GM19023 (cell line): ENCODE data around the gene DNLZ.

Experiments used
- ATAC-seq: cut with Tn5 transposase; IDR thresholded peaks from one replicate; pipeline ENCODE4 v1.9.1; 2021; ENCODE audit warnings: mild to moderate bottlenecking, moderate library complexity; ENCODE audit not compliant: unreplicated experiment

Gene DNLZ

GRCh38 chr9:136333486-136333885 is 30.1 kb downstream of the DNLZ start:
- ATAC-seq: no peak

GRCh38 chr9:136333045-136333444 is 30.5 kb downstream of the DNLZ start:
- ATAC-seq: no peak

GRCh38 chr9:136332482-136332983 is 31.0 kb downstream of the DNLZ start:
- no peak for ATAC-seq

- no peak for ATAC-seq
Measured at GRCh38 chr9:136331556-136332481, 31.7 kb downstream of the DNLZ start.

GRCh38 chr9:136331030-136331429 is 32.5 kb downstream of the DNLZ start:
- no peak for ATAC-seq

GRCh38 chr9:136330406-136330990 is 33.0 kb downstream of the DNLZ start:
- no peak for ATAC-seq

- no peak for ATAC-seq
Measured at GRCh38 chr9:136329636-136330405, 33.7 kb downstream of the DNLZ start.

GRCh38 chr9:136329211-136329627 is 34.3 kb downstream of the DNLZ start:
- no peak for ATAC-seq

- ATAC-seq: no peak
Measured at GRCh38 chr9:136328622-136329041, 34.9 kb downstream of the DNLZ start.

- ATAC-seq: no peak
Measured at GRCh38 chr9:136328011-136328621, 35.4 kb downstream of the DNLZ start.

GRCh38 chr9:136327304-136327974 is 36.1 kb downstream of the DNLZ start, which contains the start of gene GPSM1:
Gene GPSM1, plus strand, starts transcription at chr9:136327539. Its CDS starts 157 bp downstream, at chr9:136327696.
- no peak for ATAC-seq

- ATAC-seq: no peak
Measured at GRCh38 chr9:136326761-136327303, 36.7 kb downstream of the DNLZ start.

GRCh38 chr9:136326061-136326760 is 37.3 kb downstream of the DNLZ start:
- ATAC-seq: no peak

GRCh38 chr9:136325358-136325757 is 38.2 kb downstream of the DNLZ start:
- ATAC-seq: no peak

- ATAC-seq: no peak
Measured at GRCh38 chr9:136324501-136325300, 38.8 kb downstream of the DNLZ start.

GRCh38 chr9:136323371-136323789 is 40.2 kb downstream of the DNLZ start:
- ATAC-seq: no peak

GRCh38 chr9:136322756-136323330 is 40.7 kb downstream of the DNLZ start:
- ATAC-seq: no peak

GRCh38 chr9:136321561-136321960 is 42.0 kb downstream of the DNLZ start:
- no peak for ATAC-seq
